Prostate gland (tissue), 2 donors: ENCODE measurements around the gene OR52I2.

Experiments
- POLR2A ChIP-seq: fragments of 450-650 bp; IDR thresholded peaks from one replicate; pipeline ENCODE4 v1.6.1; 2016; ENCODE audit warnings: antibody characterized with exemption, mild to moderate bottlenecking
- TF ChIP-seq, protein P1 (sequence below), 4 experiments: fragments of 200-600 bp in 2 of 4; fragments of 450-650 bp in 2 of 4; sonication (generic) in 2 of 4; IDR thresholded peaks; 1 replicate in 3 of 4; 2 replicates in 1 of 4; pipeline ENCODE4 v1.5.1; 2016 to 2019; ENCODE audit warnings: antibody characterized with exemption in 4 of 4, mild to moderate bottlenecking in 2 of 4, moderate library complexity in 2 of 4

DNA sequence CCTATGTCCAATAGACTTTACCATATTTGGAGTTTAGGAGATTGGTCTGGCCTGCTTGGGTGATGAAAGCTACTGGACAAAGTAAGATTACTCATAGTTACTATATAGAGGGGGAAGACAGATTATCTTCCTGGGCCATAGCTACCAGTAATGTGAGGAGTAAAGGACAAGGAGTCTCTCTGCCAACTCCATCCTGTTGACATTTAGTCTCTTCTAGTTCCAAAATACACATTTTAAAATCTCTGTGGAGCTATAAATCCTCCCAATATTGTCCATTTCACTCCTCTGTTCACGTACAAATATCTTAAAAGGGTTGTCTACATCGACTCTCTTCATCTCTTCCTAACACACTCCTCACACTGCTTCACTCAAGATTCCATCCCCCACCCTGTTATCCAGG lies 54.6 kb downstream of the OR52I2 start:
- TF ChIP-seq, protein P1, sequence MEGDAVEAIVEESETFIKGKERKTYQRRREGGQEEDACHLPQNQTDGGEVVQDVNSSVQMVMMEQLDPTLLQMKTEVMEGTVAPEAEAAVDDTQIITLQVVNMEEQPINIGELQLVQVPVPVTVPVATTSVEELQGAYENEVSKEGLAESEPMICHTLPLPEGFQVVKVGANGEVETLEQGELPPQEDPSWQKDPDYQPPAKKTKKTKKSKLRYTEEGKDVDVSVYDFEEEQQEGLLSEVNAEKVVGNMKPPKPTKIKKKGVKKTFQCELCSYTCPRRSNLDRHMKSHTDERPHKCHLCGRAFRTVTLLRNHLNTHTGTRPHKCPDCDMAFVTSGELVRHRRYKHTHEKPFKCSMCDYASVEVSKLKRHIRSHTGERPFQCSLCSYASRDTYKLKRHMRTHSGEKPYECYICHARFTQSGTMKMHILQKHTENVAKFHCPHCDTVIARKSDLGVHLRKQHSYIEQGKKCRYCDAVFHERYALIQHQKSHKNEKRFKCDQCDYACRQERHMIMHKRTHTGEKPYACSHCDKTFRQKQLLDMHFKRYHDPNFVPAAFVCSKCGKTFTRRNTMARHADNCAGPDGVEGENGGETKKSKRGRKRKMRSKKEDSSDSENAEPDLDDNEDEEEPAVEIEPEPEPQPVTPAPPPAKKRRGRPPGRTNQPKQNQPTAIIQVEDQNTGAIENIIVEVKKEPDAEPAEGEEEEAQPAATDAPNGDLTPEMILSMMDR (IDR thresholded peaks at IDR 0.05) = no peak
- no peak for TF ChIP-seq POLR2A
